CMK (cell line): ENCODE measurements around the gene SMCHD1.
A peak's percentile ranks its signal among the peaks of the same experiment; 100 is the strongest.

Experiments
- DNase-seq: peaks from one replicate; pipeline ENCODE4 v3.0.0-alpha.2; 2010; ENCODE audit warnings: low read depth

The SMCHD1 gene

DNA sequence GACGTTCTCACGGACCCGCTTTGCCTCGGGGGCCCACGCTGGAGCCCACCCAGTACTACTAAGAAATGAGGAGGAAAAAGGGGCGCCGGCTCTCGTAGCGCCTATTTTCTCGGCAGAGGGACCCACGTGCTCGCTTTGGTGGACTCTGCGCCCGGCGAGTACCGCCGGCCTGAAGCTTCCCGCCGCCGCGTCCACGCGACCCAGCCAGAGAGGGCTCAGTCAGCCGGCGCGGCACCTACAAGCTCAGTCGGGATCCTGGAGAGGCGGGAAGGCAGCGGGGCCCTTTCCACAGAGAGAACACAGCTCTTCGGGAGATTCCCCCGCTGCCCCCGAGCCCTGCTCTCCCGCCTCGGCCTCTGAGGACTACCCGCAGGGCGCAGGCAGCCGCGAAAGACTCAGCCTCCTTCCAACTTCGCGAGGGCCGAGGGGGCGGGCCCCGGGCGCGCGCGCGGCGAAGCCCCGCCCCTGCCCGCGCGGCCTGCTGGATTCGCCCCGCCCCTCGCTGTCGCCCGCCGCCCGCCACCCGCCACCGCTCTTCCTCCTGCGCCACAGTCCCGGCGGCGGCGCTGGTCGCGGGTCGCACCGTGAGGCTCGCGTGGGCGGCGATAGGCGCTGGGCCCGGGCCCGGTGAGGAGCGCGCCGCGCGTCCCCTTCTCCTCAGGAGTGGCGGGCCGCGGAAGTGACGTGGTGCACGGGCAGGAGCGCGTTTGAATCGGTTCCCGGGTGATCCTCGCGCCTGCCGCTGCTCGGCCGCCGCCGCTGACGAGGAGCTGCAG, at the start of gene SMCHD1:
Gene SMCHD1 (plus strand): TSS at position 549 of the 776 bp plus-strand sequence. CDS start 350 bp downstream, outside the sequence.
- peak; percentile 44 for DNase-seq

- DNase-seq: no peak
Observed at GRCh38 chr18:2606335-2606734, 49.2 kb upstream of the SMCHD1 start.

GRCh38 chr18:2609604-2610003, 45.9 kb upstream of the SMCHD1 start:
- DNase-seq: no peak

DNA sequence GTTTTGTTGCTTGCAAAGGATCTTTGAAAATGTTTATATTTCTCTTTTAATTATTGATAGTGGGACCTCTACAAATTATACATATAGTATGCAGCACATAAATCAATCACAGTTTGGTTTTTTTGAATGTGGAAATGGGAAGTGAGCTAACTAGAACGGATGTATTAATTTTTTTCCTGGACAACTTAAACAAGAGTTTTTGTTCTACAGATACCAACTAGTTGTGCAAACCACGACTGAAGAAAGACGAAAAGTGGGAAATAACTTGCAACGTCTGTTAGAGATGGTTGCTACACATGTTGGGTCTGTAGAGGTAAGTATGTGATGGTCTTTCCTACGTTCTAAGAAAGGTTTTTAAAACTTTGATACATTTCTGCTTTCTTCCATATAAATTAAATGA, 45.0 kb upstream of the SMCHD1 start:
- DNase-seq: no peak

DNA sequence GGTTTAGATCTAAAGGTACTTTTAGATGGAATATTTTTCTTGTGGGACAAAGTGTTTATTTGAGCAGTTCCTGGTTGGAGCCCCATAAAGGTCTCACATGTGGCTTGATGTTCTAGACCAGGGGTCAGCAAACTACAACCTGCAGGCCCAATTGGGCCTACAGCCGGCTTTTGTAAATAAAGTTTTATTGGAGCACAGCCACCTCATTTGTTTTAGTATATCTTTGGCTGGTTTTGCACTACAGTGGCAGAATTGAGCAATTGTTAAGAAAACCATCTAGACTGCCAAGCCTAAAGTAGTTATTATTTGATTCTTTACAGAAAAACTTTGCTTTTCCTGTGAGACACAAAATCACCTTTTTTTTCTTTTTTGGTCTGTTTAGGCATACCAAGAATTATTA, 42.5 kb upstream of the SMCHD1 start:
- DNase-seq: no peak

GRCh38 chr18:2617401-2617998, 38.0 kb upstream of the SMCHD1 start:
- DNase-seq: no peak

GRCh38 chr18:2618009-2618408, 37.5 kb upstream of the SMCHD1 start:
- DNase-seq: no peak

GRCh38 chr18:2625217-2625616, 30.3 kb upstream of the SMCHD1 start:
- DNase-seq: no peak

GRCh38 chr18:2627821-2628276, 27.7 kb upstream of the SMCHD1 start:
- no peak for DNase-seq

DNA sequence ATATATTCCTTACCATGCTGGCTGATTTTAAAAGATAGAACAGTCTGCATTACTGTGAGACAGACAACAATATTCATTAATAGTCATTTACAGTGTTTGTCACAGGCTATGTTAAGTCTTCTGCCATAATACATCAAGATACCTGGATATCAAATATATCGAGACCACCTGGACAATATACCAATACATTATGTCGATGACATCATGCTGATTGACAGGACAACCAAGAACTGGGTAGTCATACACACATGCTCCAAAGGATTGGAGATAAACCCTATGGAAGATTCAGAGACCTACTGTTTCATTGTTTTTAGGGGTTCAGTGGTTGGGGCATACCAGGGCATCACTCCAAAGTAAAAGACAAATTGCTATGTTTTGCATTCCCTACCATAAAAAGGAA, 26.5 kb upstream of the SMCHD1 start:
- DNase-seq: no peak

DNA sequence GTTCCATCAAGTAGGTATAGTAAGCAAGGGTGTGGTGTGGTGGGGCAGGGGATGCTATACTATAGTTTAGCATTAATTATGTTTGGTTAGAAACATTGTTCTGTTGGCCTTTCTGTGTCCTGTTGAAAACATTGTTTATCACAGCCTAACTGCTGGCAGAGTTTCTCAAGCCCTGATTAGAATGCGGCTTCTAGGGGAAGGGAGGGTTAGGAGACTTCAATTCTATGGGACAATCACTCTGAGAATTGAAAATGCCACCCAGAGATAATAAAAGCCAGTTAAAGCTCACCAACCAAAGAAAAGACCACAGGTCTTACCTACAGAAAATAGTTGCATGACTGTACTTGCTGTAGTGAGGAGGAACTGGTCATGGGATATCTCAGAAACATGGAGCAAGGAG, 19.9 kb upstream of the SMCHD1 start:
- no peak for DNase-seq

- DNase-seq: no peak
Observed at GRCh38 chr18:2636126-2636631, 19.3 kb upstream of the SMCHD1 start.

DNA sequence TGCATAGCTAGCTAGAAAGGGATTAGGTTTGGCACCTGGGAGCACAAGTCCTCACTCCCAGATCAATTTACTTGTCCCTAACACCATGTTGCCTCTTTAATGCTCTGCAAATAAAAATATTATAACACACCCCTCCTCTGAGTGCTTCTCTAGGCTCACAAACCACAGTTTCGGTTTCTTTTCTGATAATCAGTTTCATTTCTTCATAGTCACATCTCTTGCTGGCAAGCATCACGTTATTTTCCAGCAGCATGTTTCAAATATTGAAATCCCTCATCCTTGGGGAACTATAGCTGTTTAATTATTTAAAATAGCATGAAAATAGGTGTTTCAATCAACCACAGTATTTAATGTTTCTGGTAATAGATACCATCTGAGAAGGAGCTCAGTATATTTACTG, 13.9 kb upstream of the SMCHD1 start:
- no peak for DNase-seq

DNA sequence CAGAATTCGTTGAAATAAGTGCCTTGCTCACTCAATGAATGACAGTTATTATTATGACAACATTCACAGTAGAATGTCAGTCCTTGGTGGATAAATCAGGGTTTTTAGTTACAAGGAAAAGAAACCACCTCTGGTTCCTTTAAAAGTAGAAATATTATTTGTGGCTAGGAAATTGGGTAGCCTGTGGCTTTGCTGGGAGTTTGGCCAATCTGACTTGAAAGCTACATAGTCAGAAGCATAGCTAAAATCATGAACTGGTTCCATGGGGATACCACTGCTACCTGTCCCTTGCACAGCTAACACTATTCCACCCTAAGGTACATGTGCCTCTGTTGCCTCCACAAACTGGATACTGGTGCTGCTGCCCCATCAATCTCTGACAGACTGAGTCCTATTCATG, 12.8 kb upstream of the SMCHD1 start:
- DNase-seq: no peak

GRCh38 chr18:2644535-2644934, 11.0 kb upstream of the SMCHD1 start:
- no peak for DNase-seq

DNA sequence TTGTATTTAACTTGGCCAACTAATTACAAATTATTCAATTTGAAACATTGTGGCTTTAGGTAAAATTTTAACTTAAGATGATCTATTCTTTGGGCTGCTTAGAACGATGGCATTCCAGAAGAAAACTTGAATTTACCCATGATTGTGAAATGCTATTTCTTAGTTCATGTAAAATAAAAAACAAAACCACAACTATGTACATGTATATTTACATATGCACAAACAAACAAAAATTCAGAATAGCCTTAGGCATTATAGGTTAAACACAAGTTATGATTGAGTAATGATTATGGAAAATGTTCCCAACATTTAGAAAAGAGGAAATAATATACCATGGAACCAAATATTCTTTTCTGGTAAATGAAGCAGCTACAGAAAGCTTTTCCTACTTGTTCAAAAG, 3.5 kb upstream of the SMCHD1 start:
- no peak for DNase-seq

DNA sequence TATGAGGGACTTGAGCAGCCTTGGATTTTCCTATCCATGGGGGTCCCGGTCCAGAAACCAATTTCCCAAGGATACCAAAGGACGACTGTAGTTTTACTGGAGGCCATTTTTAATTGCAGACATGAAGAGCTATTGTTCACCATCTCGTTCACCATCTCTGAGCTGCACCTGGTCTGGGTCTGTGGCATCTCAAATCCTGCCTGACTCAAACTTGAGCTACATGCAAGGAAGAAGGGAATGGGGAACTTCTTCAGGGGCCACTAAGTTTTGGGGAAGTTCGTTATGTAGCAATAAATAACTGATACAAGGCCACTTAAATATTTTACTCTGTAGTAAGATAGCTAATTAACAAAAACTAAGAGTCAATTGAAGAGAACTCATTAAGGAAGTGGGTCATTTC, 2.1 kb upstream of the SMCHD1 start:
- no peak for DNase-seq

DNA sequence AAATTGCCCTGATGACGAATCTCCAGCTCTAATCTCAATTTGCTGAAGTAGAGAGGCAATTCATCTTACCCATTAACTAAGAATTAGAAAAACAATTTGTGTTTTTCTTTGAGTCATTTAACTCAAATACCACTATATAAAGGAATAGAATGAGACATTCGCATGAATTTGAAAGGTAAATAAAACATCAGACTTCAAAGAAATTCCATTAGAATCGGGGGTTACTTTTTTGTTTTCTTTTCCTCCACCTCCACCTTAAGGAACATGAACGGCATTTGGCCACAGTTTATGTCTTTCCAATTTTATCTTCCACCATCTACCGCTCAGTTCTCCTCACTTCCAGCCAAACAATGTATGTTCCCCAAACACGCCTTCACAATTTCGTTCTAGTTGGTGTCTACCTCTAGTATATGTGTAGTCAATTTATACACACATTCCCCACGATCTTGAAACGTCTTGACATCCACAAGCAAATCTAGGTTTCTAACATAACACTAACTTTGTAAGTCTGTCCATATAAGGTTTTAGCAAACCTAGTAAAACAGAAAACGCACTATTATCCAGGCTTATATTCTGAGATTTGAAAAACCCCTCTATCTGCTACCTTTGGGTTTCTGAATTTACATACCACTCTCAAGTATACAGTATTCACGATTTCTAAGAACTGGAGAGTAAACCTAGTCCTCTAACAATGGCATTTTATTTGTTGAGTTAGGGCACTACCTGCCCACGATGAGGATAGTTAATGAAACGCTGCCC, 1.2 kb upstream of the SMCHD1 start:
- no peak for DNase-seq

GRCh38 chr18:2654928-2655177, 673 bp upstream of the SMCHD1 start:
- no peak for DNase-seq

DNA sequence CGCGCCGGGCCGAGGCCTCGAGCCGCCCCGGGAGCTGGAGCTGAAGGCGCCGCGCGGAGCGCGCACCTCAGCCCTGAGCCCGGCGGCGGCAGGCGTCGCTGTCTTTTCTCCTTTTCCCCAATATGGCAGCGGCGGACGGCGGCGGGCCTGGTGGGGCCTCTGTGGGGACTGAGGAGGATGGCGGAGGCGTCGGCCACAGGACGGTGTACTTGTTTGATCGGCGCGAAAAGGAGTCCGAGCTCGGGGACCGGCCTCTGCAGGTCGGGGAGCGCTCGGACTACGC, 369 bp downstream of the SMCHD1 start:
- DNase-seq: no peak

DNA sequence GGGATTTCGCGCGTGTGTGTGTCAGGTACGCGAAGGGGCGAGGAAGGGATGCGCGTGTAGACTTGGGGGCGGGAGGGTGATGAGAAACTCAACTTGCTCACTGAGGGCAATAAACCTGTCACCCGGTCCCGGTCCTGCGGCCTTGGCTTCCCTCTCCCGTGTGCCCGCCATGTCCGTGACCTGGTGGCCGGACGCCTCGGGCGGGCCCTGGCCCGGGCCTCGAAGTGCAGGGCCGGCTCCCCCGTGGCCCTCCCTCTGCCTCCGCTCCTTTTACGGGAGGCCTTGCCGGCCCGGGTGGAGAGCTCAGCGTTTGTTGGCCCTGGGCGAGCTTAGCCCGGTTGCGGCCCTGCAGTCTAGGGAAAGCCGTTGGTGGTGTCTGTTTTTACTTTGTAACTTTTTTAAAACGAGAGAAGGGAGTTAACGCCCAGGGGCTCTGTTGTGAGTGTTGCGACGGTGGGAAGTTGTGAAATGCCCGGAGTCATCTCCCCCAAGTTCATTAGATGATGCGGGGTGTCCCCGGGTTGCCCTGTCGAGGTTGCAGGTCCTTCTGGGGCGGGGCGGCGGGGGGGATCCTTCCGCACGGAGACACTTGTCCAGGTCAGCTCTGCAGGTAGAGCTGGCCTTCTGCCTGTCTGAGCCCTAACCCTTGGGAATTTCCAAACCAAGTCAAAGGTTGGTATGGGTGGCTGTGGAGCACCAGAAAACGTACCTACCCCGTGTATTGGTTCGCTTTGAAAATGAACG, 883 bp downstream of the SMCHD1 start:
- DNase-seq: no peak

DNA sequence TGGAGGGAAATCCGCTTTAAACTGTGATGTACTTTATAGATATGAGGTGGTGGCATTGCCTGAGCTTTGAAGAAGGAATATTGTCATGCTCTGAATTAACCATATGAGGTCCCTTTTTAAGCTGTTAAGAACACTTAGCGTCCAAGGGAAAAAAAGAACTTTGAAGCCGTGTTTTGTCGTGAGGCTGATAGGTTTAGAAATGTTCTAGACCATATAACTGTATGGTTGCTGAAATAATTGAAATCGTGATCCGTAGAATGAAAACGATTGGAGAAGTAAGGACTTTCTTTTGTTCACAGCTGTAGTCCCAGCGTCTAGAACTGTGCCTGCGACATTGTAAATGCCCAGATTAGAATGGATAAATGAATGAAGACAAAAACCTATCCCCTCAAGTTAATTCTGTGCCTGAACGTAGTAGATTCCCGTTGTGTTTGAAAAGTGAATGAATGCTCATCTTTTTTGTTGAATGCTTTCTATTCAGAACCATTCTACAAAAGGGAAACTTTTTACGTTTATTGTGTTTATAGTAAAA, 1.5 kb downstream of the SMCHD1 start:
- no peak for DNase-seq
